Activated CD4-positive, alpha-beta memory T cell treated with anti-CD3 and anti-CD28 coated beads for 36 hours (primary cell): Measurements from ENCODE around the gene MON1B. TPM values are rescaled to one million over a fixed set of nuclear protein-coding genes. Genes with fewer than 3 reads are reported as not detected.
"Not testable (repeated sequence)": the region's sequence is repeated elsewhere in the genome, so short reads cannot be mapped to it uniquely, and the experiment has no call there.

Experiments
- CTCF ChIA-PET: fragments of 350-600 bp; sonication (Branson Sonifier 250); formaldehyde crosslinking; loops from one replicate; lab custom pipeline; 2021; ENCODE audit warnings: antibody characterized with exemption, inconsistent platforms; lab: Charles Lee
- POLR2A ChIA-PET: fragments of 350-600 bp; sonication (Branson Sonifier 250); formaldehyde crosslinking; loops from one replicate; lab custom pipeline; 2021; ENCODE audit warnings: antibody characterized with exemption; lab: Charles Lee
- DNase-seq: peaks from one replicate; pipeline ENCODE4 v3.0.0-alpha.2; 2020
- H3K27ac Mint-ChIP-seq: one replicate; pipeline ENCODE4 v1.8.0; 2021; ENCODE audit warnings: mixed read lengths
- H3K27me3 Mint-ChIP-seq: one replicate; pipeline ENCODE4 v1.8.0; 2021; ENCODE audit warnings: mixed read lengths
- H3K36me3 Mint-ChIP-seq: one replicate; pipeline ENCODE4 v1.8.0; 2021; ENCODE audit warnings: mixed read lengths
- H3K4me1 Mint-ChIP-seq: one replicate; pipeline ENCODE4 v1.8.0; 2021; ENCODE audit warnings: low read depth, mixed read lengths
- H3K4me3 Mint-ChIP-seq: one replicate; pipeline ENCODE4 v1.8.0; 2021; ENCODE audit warnings: mild to moderate bottlenecking, mixed read lengths
- H3K9me3 Mint-ChIP-seq: one replicate; pipeline ENCODE4 v1.8.0; 2021; ENCODE audit warnings: mixed read lengths
- intact Hi-C: fragments of 100-400 bp; cut with micrococcal nuclease; formaldehyde crosslinking; loops from one replicate; pipeline ENCODE4 v1.15.1; 2023
- total RNA-seq, 2 experiments: library from RNA; stranded (reverse); gene quantifications; one replicate each; pipeline ENCODE4 v1.2.3, GENCODE V29; 2021

MON1B gene
- total RNA-seq, 2 experiments from 2014 or later = 63.7 to 70.2 TPM

GRCh38 chr16:77225182-77225581 lies 34.2 kb downstream of the MON1B start:
- Mint-ChIP-seq H3K27me3 (peaks cover 3% of the 10 kb centered on the region), H3K9me3 (no peaks in the 10 kb centered on the region), H3K27ac (no peak overlapping the region), H3K36me3 (no peaks in the 10 kb centered on the region), H3K4me3 (no peak overlapping the region), H3K4me1 (peaks cover 8% of the 10 kb centered on the region)
- ChIA-PET CTCF (interaction anchor here (0.6 kb wide), 1 partner anchor 16 kb away, joined by 4 read pairs; no protein-coding TSS in a partner anchor), POLR2A (no interaction called here)
- no peak for DNase-seq
- intact Hi-C loops = no loop called here

GRCh38 chr16:77227745-77228144 lies 36.8 kb downstream of the MON1B start:
- H3K4me1 Mint-ChIP-seq = peaks cover 8% of the 10 kb centered on the region
- peak; percentile 25 for DNase-seq
- peaks cover 5% of the 10 kb centered on the region for H3K27me3 Mint-ChIP-seq
- POLR2A ChIA-PET = no interaction called here
- no peak overlapping the region for H3K4me3 Mint-ChIP-seq
- H3K36me3 Mint-ChIP-seq = no peaks in the 10 kb centered on the region
- H3K9me3 Mint-ChIP-seq = no peaks in the 10 kb centered on the region
- no peak overlapping the region for H3K27ac Mint-ChIP-seq
- CTCF ChIA-PET = interaction anchor here (1.5 kb wide), 1 partner anchor 356 kb away, joined by 5 read pairs; no protein-coding TSS in a partner anchor
- intact Hi-C loops = no loop called here

- Mint-ChIP-seq H3K27ac (no peak overlapping the region), H3K36me3 (no peaks in the 10 kb centered on the region), H3K27me3 (peaks cover 19% of the 10 kb centered on the region), H3K4me1 (peaks cover 8% of the 10 kb centered on the region), H3K9me3 (no peaks in the 10 kb centered on the region), H3K4me3 (no peak overlapping the region)
- ChIA-PET CTCF (interaction anchor here (2.2 kb wide), 1 partner anchor 353 kb away, joined by 9 read pairs; no protein-coding TSS in a partner anchor), POLR2A (no interaction called here)
- intact Hi-C loops = no loop called here
- DNase-seq = no peak
Observed at GRCh38 chr16:77231047-77231446, 40.1 kb downstream of the MON1B start.

- no peak overlapping the region for H3K4me3 Mint-ChIP-seq
- no peak for DNase-seq
- no peaks in the 10 kb centered on the region for H3K36me3 Mint-ChIP-seq
- H3K4me1 Mint-ChIP-seq = peaks cover 4% of the 10 kb centered on the region
- ChIA-PET POLR2A (no interaction called here), CTCF (interaction anchor here (3.8 to 9.6 kb wide), 2 partner anchors 143 to 350 kb away, joined by 22 to 206 read pairs; no protein-coding TSS in a partner anchor)
- no peaks in the 10 kb centered on the region for H3K9me3 Mint-ChIP-seq
- H3K27ac Mint-ChIP-seq = no peak overlapping the region
- H3K27me3 Mint-ChIP-seq = peaks cover 16% of the 10 kb centered on the region
- intact Hi-C loops = no loop called here
Observed at GRCh38 chr16:77233799-77234519, 43.0 kb downstream of the MON1B start.

GRCh38 chr16:77234611-77235010 lies 43.6 kb downstream of the MON1B start:
- no peak overlapping the region for H3K27ac Mint-ChIP-seq
- no peaks in the 10 kb centered on the region for H3K9me3 Mint-ChIP-seq
- no peak for DNase-seq
- intact Hi-C loops = loop anchor here (5.0 kb wide), 2 partner anchors 73 to 443 kb away; no protein-coding TSS in a partner anchor
- no peak overlapping the region for H3K4me3 Mint-ChIP-seq
- CTCF ChIA-PET = interaction anchor here (1.5 to 9.6 kb wide), 4 partner anchors 142 to 359 kb away, joined by 3 to 206 read pairs (median 12); no protein-coding TSS in a partner anchor
- H3K27me3 Mint-ChIP-seq = peaks cover 16% of the 10 kb centered on the region
- no peaks in the 10 kb centered on the region for H3K36me3 Mint-ChIP-seq
- H3K4me1 Mint-ChIP-seq = peaks cover 4% of the 10 kb centered on the region
- POLR2A ChIA-PET = no interaction called here

GRCh38 chr16:77236063-77236511 lies 45.1 kb downstream of the MON1B start:
- Mint-ChIP-seq H3K4me1 (peaks cover 4% of the 10 kb centered on the region), H3K36me3 (no peaks in the 10 kb centered on the region)
- CTCF ChIA-PET = interaction anchor here (0.6 to 9.6 kb wide), 22 partner anchors 8 to 767 kb away, joined by 3 to 206 read pairs (median 3); no protein-coding TSS in a partner anchor

GRCh38 chr16:77238593-77238992 lies 47.6 kb downstream of the MON1B start:
- H3K27ac Mint-ChIP-seq = no peak overlapping the region
- CTCF ChIA-PET = interaction anchor here (0.8 to 9.6 kb wide), 2 partner anchors 15 to 346 kb away, joined by 3 to 206 read pairs; no protein-coding TSS in a partner anchor

More at GRCh38 chr16:77236063-77236511, 45.1 kb downstream of the MON1B start:
- POLR2A ChIA-PET = no interaction called here
- Mint-ChIP-seq H3K9me3 (no peaks in the 10 kb centered on the region), H3K27me3 (peaks cover 16% of the 10 kb centered on the region), H3K27ac (no peak overlapping the region), H3K4me3 (peak overlapping the region; percentile 17)
- peak; percentile 92 for DNase-seq
- intact Hi-C loops = loop anchor here (1.0 to 5.0 kb wide), 6 partner anchors 71 to 767 kb away; no protein-coding TSS in a partner anchor

GRCh38 chr16:77242471-77242870 lies 51.5 kb downstream of the MON1B start:
- H3K27me3 Mint-ChIP-seq, H3K9me3 Mint-ChIP-seq, H3K27ac Mint-ChIP-seq, intact Hi-C loops, CTCF ChIA-PET, H3K36me3 Mint-ChIP-seq, DNase-seq, H3K4me3 Mint-ChIP-seq, POLR2A ChIA-PET, H3K4me1 Mint-ChIP-seq: not testable (repeated sequence)

More at GRCh38 chr16:77238593-77238992, 47.6 kb downstream of the MON1B start:
- H3K4me1 Mint-ChIP-seq = peaks cover 4% of the 10 kb centered on the region
- no peak for DNase-seq
- H3K9me3 Mint-ChIP-seq = no peaks in the 10 kb centered on the region
- intact Hi-C loops = loop anchor here (5.0 kb wide), 2 partner anchors 69 to 439 kb away; no protein-coding TSS in a partner anchor
- no peak overlapping the region for H3K4me3 Mint-ChIP-seq
- H3K27me3 Mint-ChIP-seq = peaks cover 12% of the 10 kb centered on the region
- H3K36me3 Mint-ChIP-seq = no peaks in the 10 kb centered on the region
- POLR2A ChIA-PET = no interaction called here

- H3K9me3 Mint-ChIP-seq = no peaks in the 10 kb centered on the region
- no peak overlapping the region for H3K27ac Mint-ChIP-seq
- peaks cover 2% of the 10 kb centered on the region for H3K27me3 Mint-ChIP-seq
- intact Hi-C loops = no loop called here
- no peaks in the 10 kb centered on the region for H3K36me3 Mint-ChIP-seq
- DNase-seq = no peak
- CTCF ChIA-PET = interaction anchor here (1.7 kb wide), 1 partner anchor 10 kb away, joined by 7 read pairs; no protein-coding TSS in a partner anchor
- H3K4me1 Mint-ChIP-seq = no peaks in the 10 kb centered on the region
- POLR2A ChIA-PET = no interaction called here
- no peak overlapping the region for H3K4me3 Mint-ChIP-seq
Observed at GRCh38 chr16:77246150-77246549, 55.2 kb downstream of the MON1B start.

GRCh38 chr16:77250400-77250799 lies 59.4 kb downstream of the MON1B start:
- intact Hi-C loops = no loop called here
- Mint-ChIP-seq H3K36me3 (no peaks in the 10 kb centered on the region), H3K9me3 (no peaks in the 10 kb centered on the region), H3K4me3 (no peak overlapping the region), H3K27ac (no peak overlapping the region), H3K4me1 (no peaks in the 10 kb centered on the region), H3K27me3 (peaks cover 5% of the 10 kb centered on the region)
- POLR2A ChIA-PET = no interaction called here
- DNase-seq = no peak
- CTCF ChIA-PET = interaction anchor here (0.6 to 1.0 kb wide), 3 partner anchors 14 to 349 kb away, joined by 3 to 6 read pairs (median 3); no protein-coding TSS in a partner anchor
